Sigmoid colon (tissue), 4 donors: ENCODE results near the gene TMPRSS9.

Experiments
- CTCF ChIP-seq, 4 experiments: fragments of 450-650 bp in 3 of 4; fragments of 200-600 bp in 1 of 4; IDR thresholded peaks; one replicate each; pipeline ENCODE4 v1.5.1; 2016 to 2019; ENCODE audit warnings: antibody characterized with exemption in 4 of 4, mild to moderate bottlenecking in 3 of 4, moderate library complexity in 2 of 4
- POLR2A ChIP-seq, 2 donors: fragments of 450-650 bp; IDR thresholded peaks; one replicate each; pipeline ENCODE4 v1.6.1; 2016; ENCODE audit warnings: antibody characterized with exemption in 2 of 2, mild to moderate bottlenecking in 2 of 2, moderate library complexity in 2 of 2
- POLR2AphosphoS5 ChIP-seq, 4 donors: sonication (generic); formaldehyde crosslinking; IDR thresholded peaks; one replicate each; pipeline ENCODE4 v1.6.1; 2017; ENCODE audit warnings: antibody characterized with exemption in 4 of 4

- TF ChIP-seq CTCF (IDR thresholded peaks at IDR 0.05) (no peak), POLR2A (IDR thresholded peaks at IDR 0.05) (no peak), POLR2AphosphoS5 (IDR thresholded peaks at IDR 0.05) (no peak)
Observed at GRCh38 chr19:2426611-2427428, 66.8 kb downstream of the TMPRSS9 start.
